ENCODE results near the gene HNRNPU. TPM values are rescaled to one million over a fixed set of nuclear protein-coding genes. Genes with fewer than 3 reads are reported as not detected.

The HNRNPU gene
- total and polyA plus RNA-seq, 2 of the 13 experiments (the other 11 are each of a cell fraction or from before 2014, with no cell fraction given), result 101 to 508 TPM

- TF ChIP-seq CREB3 (CRISPR knock-in tag; IDR thresholded peaks at IDR 0.05) (no peak), PAWR (CRISPR knock-in tag; IDR thresholded peaks at IDR 0.05; ENCODE audit: borderline replicate concordance) (no peak), ZNF670 (CRISPR knock-in tag; IDR thresholded peaks at IDR 0.05; ENCODE audit: borderline replicate concordance) (0 out of 2 replicates have a peak, but pooled peaks have one; percentile 65), FOXM1 (CRISPR knock-in tag; IDR thresholded peaks at IDR 0.05) (no peak), DZIP1 (CRISPR knock-in tag; IDR thresholded peaks at IDR 0.05) (no peak; the same call in none of the 2 replicates), GFI1 (CRISPR knock-in tag; IDR thresholded peaks at IDR 0.05; ENCODE audit: borderline replicate concordance) (peak; percentile 69), FOXP1 (IDR thresholded peaks at IDR 0.05) (no peak), FOXP1 (CRISPR knock-in tag; IDR thresholded peaks at IDR 0.05) (peak; percentile 48; the same call in 1 of the 2 replicates), ZNF550 (CRISPR knock-in tag; IDR thresholded peaks at IDR 0.05; ENCODE audit: borderline replicate concordance) (no peak), SOX6 (IDR thresholded peaks at IDR 0.05) (no peak), SOX6 (CRISPR knock-in tag; IDR thresholded peaks at IDR 0.05) (no peak; the same call in 1 of the 2 replicates), EP300 (IDR thresholded peaks at IDR 0.05; ENCODE audit: low read depth in 2 of 2, low read length in 2 of 2) (peak in 1 of 2 experiments; percentile 28; a peak in 1 of 4 replicates), EP300 (CRISPR knock-in tag; IDR thresholded peaks at IDR 0.05; ENCODE audit: borderline replicate concordance) (peak; percentile 65), ZNF644 (CRISPR knock-in tag; IDR thresholded peaks at IDR 0.05; ENCODE audit: low read depth) (0 out of 2 replicates have a peak, but pooled peaks have one; percentile 17), ZNF281 (CRISPR knock-in tag; IDR thresholded peaks at IDR 0.05; ENCODE audit: borderline replicate concordance) (peak; percentile 96), ARID4A (CRISPR knock-in tag; IDR thresholded peaks at IDR 0.05; ENCODE audit: borderline replicate concordance) (peak; percentile 80; the same call in 1 of the 2 replicates), ZNF746 (CRISPR knock-in tag; IDR thresholded peaks at IDR 0.05) (peak; percentile 38; the same call in 1 of the 2 replicates), ZNF740 (CRISPR knock-in tag; IDR thresholded peaks at IDR 0.05) (no peak)
Observed at GRCh38 chr1:244864253-244865027, at the start of gene HNRNPU (continued).

Measured in HepG2 (cell line).